ENCODE measurements around the gene FITM1. TPM values are rescaled to one million over a fixed set of nuclear protein-coding genes. Genes with fewer than 3 reads are reported as not detected.
A peak's percentile ranks its signal among the peaks of the same experiment; 100 is the strongest.

FITM1 gene
- polyA plus RNA-seq, 3 donors = 0.56 to 1.6 (median 0.79) TPM

DNA sequence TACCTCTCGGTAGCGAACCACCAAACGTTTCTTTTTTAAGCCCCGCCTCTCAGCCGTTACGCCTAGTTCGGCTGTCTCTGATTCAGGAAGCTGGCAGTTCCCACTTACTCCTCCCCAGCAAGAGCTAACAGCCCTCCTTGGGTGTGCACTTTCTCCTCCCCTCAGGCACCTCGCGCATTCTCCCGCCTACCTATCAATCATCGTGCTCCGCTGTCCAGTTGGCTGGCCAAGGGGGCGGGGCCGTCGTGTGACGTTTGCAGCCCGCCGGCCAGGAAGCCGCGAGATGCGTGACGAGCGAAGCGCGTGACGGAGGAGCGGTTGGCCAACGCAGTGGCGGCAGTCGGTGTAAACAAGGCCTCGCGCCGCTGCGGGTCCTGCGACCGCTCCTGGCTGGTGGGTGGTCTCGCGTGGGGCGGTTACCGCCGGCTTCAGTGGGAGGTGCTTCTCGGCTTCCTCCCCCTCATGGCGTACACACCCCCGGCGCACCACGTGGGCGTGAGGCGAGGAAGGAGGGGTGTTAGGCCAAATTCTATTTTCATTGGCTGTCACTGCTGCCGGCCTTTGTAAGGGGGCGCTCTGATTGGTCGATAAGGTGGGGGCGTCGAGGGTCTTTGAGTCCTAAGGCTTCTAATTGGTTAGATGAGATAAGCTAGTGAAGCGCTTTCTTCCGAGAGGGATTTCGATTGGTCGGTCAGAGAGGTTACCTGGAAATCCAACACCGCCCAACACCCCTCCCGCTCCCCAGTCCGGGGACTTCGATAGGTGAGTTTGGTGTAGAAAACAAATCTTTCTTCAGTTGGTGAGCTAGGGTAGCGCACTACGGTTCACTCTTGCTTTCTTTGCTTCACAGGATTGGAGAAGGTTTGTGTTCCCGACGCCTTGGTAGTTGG is 15.7 kb upstream of the FITM1 start, which contains the start of the genes DCAF11 and NRL:
Gene DCAF11 (plus strand): TSS at position 246 of the 890 bp plus-strand sequence. CDS start 818 bp downstream, outside the sequence.
Gene NRL (minus strand): TSS at position 418 of the 890 bp plus-strand sequence. CDS start 32,101 bp downstream, outside the sequence.
- peak; percentile 96 to 100 (median 99) for DNase-seq (ENCODE audit: extremely low read depth in 1 of 11, low read depth in 9 of 11, low spot score in 4 of 11)

DNA sequence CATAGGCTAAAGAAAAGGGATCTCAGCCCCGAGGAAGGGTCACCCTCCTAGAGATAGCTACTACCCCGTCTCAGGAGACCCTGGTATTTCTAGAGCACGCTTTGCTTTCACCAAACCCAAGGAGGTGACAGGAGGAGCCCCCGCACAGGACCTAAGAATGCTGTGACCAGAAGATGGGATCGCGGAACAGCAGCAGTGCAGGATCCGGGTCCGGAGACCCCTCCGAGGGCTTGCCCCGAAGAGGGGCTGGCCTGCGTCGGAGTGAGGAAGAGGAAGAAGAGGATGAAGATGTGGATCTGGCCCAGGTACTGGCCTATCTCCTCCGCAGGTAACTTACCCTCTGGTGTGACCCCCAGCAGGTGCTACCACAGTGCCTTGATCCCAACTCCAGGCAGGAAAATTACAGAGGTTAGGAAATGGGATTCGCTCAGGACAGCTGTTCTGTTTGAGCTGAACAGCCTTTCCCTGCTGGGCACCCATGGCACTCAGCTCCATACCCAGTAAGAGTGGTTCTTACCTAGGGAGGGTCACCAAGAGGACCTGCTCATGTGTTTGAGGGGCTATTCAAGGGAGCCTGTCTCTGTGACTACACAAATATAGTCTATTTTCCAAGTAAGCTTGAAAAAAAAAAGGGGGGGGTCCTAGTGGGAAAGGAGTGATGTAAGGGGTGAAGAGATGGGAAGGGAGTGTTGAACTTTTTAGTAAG is 14.9 kb upstream of the FITM1 start:
- no peak for DNase-seq (ENCODE audit: extremely low read depth in 1 of 11, low read depth in 9 of 11, low spot score in 4 of 11)

DNA sequence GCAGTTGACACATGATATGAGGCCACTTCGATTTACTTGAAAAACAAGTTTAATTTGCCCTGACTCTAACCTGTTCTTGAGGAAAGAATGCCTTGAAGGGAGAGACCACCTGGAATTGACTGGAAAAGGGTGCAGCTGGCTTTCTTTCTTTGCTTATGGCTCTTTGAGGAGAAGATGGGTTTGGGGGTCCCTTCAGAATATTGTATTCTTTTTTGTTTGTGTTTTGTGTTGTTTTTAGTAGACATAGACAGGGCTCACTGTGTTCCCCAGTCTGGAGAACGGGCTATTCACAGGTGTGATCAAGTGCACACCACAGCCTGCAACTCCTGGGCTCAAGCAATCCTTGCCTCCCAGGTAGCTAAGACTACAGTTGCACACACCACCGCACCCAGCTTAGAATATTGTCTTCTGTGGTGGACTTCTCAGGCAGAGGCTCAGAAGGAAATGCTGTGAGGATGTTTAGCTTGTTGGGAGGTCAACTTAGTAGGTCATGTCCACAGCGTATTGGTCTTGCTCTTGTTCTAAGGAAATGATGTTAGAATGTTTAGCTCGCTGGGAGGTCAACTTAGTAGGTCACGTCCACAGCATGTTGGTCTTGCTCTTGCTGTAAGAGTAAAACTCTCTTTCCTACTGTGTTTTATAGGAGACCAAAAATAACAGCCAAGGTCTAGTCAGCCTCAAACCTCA is 14.2 kb upstream of the FITM1 start:
- DNase-seq (ENCODE audit: extremely low read depth in 1 of 11, low read depth in 9 of 11, low spot score in 4 of 11) = no peak

DNA sequence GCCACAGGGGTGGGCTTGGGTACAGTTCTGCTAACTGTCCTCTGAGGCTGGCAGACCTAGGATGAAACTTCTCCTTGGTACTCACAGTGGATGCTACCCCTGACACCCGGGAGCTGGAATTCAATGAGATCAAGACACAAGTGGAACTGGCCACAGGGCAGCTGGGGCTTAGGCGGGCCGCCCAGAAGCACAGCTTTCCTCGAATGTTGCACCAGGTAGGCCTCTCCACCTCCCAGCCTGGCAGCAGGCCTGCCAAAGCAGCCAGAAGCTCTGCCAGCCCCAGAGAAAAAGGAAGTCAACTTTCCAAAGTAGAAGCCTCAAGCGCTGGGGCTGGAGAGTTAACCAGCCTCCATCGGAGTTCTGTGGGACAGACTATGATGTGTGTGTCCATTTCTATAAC is 13.3 kb upstream of the FITM1 start:
- no peak for DNase-seq (ENCODE audit: extremely low read depth in 1 of 11, low read depth in 9 of 11, low spot score in 4 of 11)

DNA sequence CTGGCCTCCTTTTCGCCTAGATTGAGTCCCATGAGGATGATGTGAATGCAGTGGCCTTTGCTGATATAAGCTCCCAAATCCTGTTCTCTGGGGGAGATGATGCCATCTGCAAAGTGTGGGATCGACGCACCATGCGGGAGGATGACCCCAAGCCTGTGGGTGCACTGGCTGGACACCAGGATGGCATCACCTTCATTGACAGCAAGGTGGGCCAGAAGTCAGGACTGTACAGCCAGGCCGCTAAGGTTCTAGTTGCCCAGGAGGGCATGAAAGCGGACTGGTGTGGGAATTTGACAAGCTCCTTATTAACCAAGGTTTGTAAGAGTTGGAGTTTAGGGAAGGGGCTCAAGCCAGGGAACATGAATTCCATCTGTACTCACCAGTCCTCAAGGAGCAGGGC is 10.8 kb upstream of the FITM1 start:
- no peak for DNase-seq (ENCODE audit: extremely low read depth in 1 of 11, low read depth in 9 of 11, low spot score in 4 of 11)

DNA sequence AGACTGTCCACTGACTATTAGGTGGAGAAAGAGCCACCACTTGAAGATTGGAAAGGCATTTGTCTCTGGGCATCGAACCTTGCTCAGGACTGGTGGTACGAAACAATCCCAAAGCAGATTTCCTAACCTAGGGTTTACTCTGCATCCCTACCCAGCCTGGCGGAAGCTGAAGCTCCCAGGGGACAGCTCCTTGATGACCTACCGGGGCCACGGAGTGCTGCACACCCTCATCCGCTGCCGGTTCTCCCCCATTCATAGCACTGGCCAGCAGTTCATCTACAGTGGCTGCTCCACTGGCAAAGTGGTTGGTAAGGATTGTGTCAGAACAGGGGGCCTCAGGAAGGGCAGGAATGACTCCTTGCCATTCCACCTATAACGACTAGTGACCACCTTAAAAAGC is 9.2 kb upstream of the FITM1 start:
- no peak for DNase-seq (ENCODE audit: extremely low read depth in 1 of 11, low read depth in 9 of 11, low spot score in 4 of 11)

DNA sequence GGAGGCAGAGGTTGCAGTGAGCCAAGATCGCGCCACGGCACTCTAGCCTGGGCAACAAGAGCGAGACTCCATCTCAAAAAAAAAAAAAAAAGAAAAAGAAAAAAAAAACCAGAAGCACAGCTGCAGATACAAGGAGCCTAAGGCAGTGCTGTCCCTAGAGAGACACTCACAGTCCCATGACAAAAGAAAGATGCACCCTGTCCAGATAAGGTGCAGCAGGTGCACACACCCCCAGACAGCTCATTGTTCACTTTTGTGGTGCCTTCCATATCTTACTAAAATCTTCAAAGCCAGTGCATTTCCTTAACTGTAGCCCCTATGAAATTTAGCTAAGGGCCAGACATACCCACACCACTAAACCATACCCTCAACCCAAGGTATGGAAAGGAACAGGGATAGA is 8.0 kb upstream of the FITM1 start:
- DNase-seq (ENCODE audit: extremely low read depth in 1 of 11, low read depth in 9 of 11, low spot score in 4 of 11) = no peak

DNA sequence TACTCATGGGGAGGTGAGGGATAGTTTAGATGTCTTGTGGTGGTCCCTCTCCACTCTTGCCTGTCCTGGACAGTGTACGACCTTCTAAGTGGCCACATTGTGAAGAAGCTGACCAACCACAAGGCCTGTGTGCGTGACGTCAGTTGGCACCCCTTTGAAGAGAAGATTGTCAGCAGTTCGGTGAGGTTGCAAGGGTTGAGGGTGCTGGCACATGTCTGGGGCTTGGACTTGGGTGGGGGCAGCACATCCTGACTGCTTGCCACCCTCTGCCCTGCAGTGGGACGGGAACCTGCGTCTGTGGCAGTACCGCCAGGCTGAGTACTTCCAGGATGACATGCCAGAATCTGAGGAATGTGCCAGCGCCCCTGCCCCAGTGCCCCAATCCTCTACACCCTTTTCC is 7.6 kb upstream of the FITM1 start:
- DNase-seq (ENCODE audit: extremely low read depth in 1 of 11, low read depth in 9 of 11, low spot score in 4 of 11) = no peak

DNA sequence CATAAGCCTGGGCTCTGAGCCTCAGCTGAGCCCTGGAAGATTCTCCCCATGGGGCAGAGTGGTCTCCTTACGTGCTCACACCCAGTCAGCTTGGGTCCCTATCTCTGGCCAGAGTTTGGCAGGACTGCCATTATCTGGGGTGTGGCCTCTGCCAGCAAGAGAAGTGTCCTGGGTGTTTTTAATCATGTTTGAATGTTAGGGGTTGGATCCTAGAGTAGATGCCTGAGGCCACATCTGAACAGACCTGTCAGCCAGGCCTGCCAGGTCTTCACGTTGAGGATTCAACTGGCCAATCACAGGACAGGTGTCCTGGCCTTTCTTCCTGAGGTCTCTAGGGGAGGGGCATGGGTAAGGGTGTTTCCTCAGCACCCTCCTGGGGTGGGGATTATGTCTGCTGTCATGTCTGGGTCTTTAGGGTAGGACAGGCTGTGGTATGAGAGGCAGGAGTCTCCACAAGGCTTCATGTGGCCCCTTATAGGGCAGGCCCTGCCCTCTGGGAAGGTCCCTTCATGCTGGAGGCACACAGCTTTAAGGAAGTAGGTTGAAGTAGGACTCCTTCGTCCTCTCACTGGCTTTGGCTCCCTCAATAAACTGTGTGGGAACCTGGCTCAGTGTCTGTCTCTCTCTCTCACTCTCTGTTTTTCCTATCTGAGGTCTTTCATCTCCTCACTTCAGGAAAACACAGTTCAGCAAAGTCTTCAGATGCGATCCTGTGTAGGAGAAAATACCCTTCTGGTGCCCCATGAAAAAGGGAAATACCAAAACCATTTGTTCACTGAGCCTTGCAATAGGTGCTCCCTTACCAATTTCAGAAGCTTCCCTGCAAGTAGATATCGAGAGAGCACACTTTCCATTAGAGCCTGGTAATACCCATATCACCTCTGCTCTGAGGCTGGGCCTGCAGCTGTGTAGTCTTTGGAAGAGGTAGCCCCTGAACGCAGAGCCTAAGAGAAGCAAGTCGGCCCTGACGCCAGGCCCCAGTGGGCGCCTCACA is 6.7 kb upstream of the FITM1 start:
- no peak for DNase-seq (ENCODE audit: extremely low read depth in 1 of 11, low read depth in 9 of 11, low spot score in 4 of 11)

DNA sequence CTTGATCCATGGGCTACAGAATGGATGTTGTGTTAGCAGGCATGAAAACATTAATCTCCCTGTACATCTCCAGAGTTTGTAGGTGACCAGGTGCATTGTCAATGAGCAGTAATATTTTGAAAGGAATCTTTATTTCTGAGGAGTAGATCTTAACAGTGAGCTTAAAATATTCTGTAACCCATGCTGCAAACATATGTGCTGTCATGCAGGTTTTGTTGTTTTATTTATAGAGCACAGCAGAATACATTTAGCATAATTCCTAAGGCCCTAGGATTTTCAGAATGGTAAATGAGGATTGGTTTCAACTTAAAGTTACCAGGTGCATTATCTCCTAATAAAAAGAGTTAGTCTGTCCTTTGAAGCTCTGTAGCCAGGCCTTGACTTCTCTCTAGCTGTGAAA is 3.5 kb upstream of the FITM1 start:
- no peak for DNase-seq (ENCODE audit: extremely low read depth in 1 of 11, low read depth in 9 of 11, low spot score in 4 of 11)

DNA sequence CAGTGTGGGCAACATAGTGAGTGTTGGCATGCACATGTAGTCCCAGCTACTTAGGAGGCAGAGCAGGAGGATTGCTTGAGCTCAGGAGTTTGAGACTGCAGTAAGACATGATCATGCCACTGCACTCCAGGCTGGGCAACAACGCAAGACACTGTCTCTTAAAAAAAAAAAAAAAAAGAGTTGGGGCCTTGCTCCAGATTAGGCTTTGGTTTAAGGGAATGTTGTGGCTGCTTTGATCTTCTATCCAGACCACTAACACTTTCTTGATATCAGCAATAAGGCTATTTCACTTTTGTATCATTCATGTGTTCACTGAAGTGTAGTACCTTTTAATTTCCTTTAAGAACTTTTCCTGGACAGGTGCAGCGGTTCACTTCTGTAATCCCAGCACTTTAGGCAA is 2.8 kb upstream of the FITM1 start:
- no peak for DNase-seq (ENCODE audit: extremely low read depth in 1 of 11, low read depth in 9 of 11, low spot score in 4 of 11)

DNA sequence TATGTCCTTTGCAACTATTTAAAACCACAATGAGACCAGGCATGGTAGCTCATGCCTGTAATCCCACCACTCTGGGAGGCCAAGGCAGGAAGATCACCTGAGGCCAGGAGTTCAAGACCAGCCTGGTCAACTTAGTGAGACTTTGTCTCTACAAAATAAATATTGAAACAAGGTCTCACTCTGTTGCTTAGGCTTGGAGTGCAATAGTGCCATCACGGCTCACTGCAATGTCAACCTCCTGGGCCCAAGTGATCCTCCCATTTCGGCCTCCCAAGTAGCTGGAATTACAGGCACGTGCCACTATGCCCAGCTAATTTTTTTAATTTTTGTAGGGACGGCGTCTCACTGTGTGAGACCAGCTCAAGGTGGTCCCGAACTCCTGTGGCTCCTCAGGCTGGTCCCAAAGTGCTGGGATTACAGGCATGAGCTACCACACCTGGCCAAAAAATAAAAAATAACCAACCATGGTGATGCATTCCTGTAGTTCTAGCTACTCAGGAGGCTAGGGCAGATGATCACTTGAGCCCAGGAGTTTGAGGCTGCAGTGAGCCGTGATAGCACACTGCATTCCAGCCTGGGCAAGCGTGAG is 955 bp upstream of the FITM1 start:
- DNase-seq (ENCODE audit: extremely low read depth in 1 of 11, low read depth in 9 of 11, low spot score in 4 of 11) = no peak

DNA sequence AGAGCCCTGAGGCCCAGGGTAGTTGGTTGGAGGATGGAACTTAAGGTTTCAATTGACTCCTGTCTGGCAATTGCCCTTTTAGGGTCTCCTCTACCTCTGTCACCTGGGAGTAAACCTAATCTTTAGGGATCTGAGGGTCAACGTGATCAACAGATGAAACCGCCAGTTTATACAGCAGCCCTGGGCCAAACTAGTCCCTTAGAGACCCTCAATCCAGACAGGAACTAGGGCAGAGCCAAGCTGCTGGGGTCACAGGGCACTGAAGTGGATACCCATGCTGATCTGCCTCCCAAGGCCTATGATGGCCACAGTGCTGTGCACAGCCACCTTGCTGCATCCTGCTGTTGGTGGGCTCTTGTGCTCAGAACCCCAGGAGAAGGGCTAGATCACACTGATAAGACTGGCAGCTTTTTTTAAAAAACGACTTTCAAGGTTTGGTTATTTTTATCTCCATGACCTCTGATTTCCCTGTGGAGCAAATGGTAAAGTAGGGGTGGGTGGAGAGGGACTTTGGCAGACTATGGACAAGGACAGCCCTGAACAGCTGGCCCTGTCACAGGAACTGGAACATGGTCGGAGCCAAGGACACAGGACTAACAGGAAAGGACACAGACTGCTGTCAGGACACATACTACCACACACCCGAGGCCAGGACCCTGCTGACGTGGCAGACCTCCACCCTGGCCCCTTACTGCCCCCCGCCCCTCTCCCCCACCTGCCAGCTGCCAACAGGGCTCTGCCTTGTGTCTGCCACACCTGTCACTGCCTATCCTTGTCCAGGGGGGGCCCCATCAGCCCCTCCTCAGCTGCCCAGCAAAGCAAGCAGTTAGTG is 474 bp downstream of the FITM1 start:
- DNase-seq (ENCODE audit: extremely low read depth in 1 of 11, low read depth in 9 of 11, low spot score in 4 of 11) = no peak

DNA sequence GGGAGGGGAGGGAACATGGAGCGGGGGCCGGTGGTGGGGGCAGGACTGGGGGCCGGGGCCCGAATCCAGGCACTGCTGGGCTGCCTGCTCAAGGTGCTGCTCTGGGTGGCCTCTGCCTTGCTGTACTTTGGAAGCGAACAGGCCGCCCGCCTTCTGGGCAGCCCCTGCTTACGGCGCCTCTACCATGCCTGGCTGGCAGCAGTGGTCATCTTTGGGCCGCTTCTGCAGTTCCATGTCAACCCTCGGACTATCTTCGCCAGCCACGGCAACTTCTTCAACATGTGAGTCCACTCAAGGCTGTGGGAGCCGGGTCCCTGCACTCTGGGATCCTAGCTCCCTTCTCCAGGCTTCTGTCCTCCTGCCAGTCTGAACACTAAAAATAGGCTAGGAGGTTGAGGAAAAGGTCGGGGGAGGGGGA is 1.1 kb downstream of the FITM1 start:
- DNase-seq (ENCODE audit: extremely low read depth in 1 of 11, low read depth in 9 of 11, low spot score in 4 of 11) = no peak

DNA sequence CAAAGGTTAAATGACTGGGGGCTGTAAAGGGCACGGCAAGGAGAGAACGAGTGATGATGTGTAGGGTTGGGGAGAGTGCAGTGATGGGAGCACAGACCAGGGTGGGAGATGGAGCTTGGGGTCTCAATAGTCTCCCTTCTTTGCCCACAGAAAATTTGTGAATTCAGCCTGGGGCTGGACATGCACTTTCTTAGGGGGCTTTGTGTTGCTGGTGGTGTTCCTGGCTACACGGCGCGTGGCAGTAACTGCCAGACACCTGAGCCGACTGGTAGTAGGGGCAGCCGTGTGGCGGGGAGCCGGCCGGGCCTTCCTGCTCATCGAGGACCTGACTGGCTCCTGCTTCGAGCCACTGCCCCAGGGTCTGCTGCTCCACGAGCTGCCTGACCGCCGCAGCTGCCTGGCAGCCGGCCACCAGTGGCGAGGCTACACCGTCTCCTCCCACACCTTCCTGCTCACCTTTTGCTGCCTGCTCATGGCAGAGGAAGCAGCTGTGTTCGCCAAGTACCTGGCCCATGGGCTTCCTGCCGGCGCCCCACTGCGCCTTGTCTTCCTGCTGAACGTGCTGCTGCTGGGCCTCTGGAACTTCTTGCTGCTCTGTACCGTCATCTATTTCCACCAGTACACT is 1.7 kb downstream of the FITM1 start:
- no peak for DNase-seq (ENCODE audit: extremely low read depth in 1 of 11, low read depth in 9 of 11, low spot score in 4 of 11)

DNA sequence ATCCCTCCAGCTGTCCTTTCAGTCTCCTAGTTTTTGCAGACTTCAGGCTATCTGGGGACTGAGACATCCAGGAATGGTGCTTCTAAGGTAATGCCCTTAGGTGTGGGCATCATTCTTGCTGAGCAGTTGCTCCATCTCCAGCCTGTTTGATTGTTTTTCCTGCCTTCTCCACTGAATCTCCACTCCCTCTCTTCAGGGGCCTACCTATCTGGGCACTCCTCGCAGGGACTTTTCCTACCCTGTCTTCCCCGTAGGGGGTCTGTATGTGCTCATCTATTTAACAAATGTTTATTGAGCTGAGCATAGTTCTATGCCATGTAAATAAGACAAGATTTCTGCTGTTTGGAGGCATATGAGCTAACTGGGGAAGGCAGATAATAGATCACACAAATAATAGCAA is 2.5 kb downstream of the FITM1 start:
- DNase-seq (ENCODE audit: extremely low read depth in 1 of 11, low read depth in 9 of 11, low spot score in 4 of 11) = no peak

DNA sequence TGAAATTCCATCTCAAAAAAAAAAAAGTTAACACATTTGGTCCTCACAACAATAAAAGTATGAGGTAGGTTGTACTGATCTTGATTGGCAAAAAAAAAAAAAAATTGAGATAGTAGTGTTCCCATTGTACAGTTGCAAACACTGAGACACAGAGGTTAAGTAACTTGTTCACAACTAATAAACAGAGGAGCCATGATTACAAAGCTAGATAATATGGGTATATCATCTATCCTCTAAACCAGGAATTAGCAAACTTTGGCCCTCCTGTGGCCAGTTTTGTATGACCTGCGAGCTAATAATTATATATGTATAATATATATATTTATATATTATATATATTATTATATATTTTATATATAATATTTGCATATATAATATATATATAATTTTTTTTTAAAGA is 3.3 kb downstream of the FITM1 start:
- no peak for DNase-seq (ENCODE audit: extremely low read depth in 1 of 11, low read depth in 9 of 11, low spot score in 4 of 11)
